Adipocyte (in vitro differentiated cells): Measurements from ENCODE around the gene MUC5B.
"Not testable (repeated sequence)": the region's sequence is repeated elsewhere in the genome, so short reads cannot be mapped to it uniquely, and the experiment has no call there.

Source experiments
- DNase-seq: peaks from one replicate; pipeline ENCODE4 v3.0.0-alpha.2; 2015; ENCODE audit warnings: low read depth
- H3K27me3 ChIP-seq: replicated peaks from 2 replicates; pipeline ENCODE4 v1.7.0; 2013; ENCODE audit warnings: mild to moderate bottlenecking, low read length, moderate library complexity; ENCODE audit not compliant: control insufficient read depth, insufficient read depth
- H3K36me3 ChIP-seq: 2 replicates; pipeline ENCODE4 v1.7.0; 2013; ENCODE audit warnings: low read length, mild to moderate bottlenecking, moderate library complexity; ENCODE audit not compliant: control insufficient read depth, insufficient read depth, severe bottlenecking
- H3K4me1 ChIP-seq: 2 replicates; pipeline ENCODE4 v1.7.0; 2013; ENCODE audit warnings: mild to moderate bottlenecking, low read length, moderate library complexity; ENCODE audit not compliant: control insufficient read depth, insufficient read depth
- H3K4me3 ChIP-seq: 2 replicates; pipeline ENCODE4 v1.7.0; 2013; ENCODE audit warnings: mild to moderate bottlenecking, low read length, moderate library complexity
- H3K9ac ChIP-seq: 2 replicates; pipeline ENCODE4 v1.7.0; 2013; ENCODE audit warnings: mild to moderate bottlenecking, low read length, moderate library complexity
- H3K9me3 ChIP-seq: 2 replicates; pipeline ENCODE4 v1.7.0; 2013; ENCODE audit warnings: mild to moderate bottlenecking, low read length, moderate library complexity; ENCODE audit not compliant: control insufficient read depth

The MUC5B gene

DNA sequence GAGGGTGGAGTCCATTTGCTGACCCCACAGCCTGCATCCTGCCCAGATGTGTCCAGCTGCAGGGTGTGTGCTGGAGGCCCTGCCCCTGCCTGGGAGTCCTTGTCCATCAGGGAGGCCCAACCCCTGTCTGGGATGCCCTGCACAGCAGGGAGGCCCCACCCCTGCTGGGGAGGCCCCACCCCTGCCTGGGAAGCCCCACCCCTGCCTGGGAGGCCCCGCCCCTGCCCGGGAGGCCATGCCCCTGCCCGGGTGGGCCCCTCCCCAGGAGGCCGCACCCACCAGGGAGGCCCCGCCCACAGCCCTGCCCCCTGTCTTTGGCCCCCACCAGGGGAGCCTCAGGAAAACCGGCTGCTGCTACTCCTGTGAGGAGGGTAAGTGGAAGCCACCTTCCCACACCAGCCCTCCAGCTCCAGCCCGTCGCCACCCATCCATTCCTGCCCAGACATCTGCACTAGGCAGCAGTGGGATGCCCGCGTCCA lies 37.2 kb downstream of the MUC5B start:
- H3K4me3 ChIP-seq, result no peak overlapping the region
- peak; percentile 33 for DNase-seq

DNA sequence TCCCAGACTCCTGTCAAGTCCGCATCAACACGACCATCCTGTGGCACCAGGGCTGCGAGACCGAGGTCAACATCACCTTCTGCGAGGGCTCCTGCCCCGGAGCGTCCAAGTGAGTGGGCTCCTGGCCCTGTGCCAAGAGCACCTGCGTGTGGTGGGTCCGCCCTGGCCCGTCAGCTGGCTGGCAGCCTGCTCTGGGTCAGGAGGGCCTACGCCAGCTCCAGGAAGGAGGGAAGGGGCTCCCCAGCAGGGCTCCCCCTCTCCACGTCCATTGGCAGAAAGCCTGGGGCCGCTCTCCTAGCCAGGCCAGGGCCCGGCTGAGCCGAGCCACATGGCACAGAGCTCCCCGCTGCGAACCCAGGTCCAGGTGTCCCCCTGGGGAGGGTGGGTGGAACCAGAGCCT lies 37.8 kb downstream of the MUC5B start:
- no peak for DNase-seq

More for the DNA sequence above, 37.2 kb downstream of the MUC5B start:
- Histone ChIP-seq H3K36me3 (no peaks in the 10 kb centered on the region), H3K9ac (no peak overlapping the region), H3K4me1 (peaks cover 16% of the 10 kb centered on the region), H3K27me3 (no peaks in the 10 kb centered on the region), H3K9me3 (no peaks in the 10 kb centered on the region)

GRCh38 chr11:1261241-1262071 lies 38.6 kb downstream of the MUC5B start:
- H3K9me3 ChIP-seq, result no peaks in the 10 kb centered on the region

More for the DNA sequence above, 37.8 kb downstream of the MUC5B start:
- Histone ChIP-seq H3K4me1 (peaks cover 16% of the 10 kb centered on the region), H3K27me3 (no peaks in the 10 kb centered on the region), H3K36me3 (no peaks in the 10 kb centered on the region), H3K9me3 (no peaks in the 10 kb centered on the region), H3K4me3 (no peak overlapping the region), H3K9ac (no peak overlapping the region)

GRCh38 chr11:1262172-1263006 lies 39.5 kb downstream of the MUC5B start:
- peak; percentile 94 for DNase-seq

More at GRCh38 chr11:1261241-1262071, 38.6 kb downstream of the MUC5B start:
- Histone ChIP-seq H3K9ac (peak overlapping the region; percentile 81), H3K36me3 (no peaks in the 10 kb centered on the region), H3K27me3 (no peaks in the 10 kb centered on the region), H3K4me1 (peaks cover 16% of the 10 kb centered on the region), H3K4me3 (peak overlapping the region; percentile 81)
- DNase-seq, result no peak

DNA sequence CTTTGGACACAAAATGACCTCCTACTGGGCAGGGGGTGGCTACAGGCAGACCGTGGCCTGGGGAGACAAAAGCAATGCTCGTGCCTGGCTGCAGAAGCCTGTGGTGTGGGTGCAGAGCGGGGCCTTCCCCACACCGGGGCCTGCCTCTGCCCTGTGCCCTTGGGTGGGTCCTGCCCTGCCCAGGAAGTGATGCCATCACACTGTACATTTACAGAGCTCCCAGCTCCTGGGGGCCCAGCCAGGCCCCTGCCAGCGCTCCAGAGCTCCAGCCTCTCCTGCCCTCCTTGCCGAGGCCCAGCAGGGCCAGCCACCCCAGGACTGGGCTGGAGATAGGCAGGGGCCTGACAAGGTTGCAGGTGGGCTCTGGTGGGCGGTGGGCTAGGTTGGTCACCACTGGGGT lies 40.1 kb downstream of the MUC5B start:
- H3K9ac ChIP-seq, result peak overlapping the region; percentile 81
- DNase-seq, result no peak
- H3K36me3 ChIP-seq, result no peaks in the 10 kb centered on the region
- peak overlapping the region; percentile 81 for H3K4me3 ChIP-seq
- no peaks in the 10 kb centered on the region for H3K9me3 ChIP-seq
- H3K4me1 ChIP-seq, result peaks cover 16% of the 10 kb centered on the region
- no peaks in the 10 kb centered on the region for H3K27me3 ChIP-seq

More at GRCh38 chr11:1262172-1263006, 39.5 kb downstream of the MUC5B start:
- H3K9ac ChIP-seq, result peak overlapping the region; percentile 81
- H3K36me3 ChIP-seq, result no peaks in the 10 kb centered on the region
- no peaks in the 10 kb centered on the region for H3K9me3 ChIP-seq
- H3K4me3 ChIP-seq, result peak overlapping the region; percentile 81
- H3K27me3 ChIP-seq, result no peaks in the 10 kb centered on the region
- H3K4me1 ChIP-seq, result peaks cover 16% of the 10 kb centered on the region

DNA sequence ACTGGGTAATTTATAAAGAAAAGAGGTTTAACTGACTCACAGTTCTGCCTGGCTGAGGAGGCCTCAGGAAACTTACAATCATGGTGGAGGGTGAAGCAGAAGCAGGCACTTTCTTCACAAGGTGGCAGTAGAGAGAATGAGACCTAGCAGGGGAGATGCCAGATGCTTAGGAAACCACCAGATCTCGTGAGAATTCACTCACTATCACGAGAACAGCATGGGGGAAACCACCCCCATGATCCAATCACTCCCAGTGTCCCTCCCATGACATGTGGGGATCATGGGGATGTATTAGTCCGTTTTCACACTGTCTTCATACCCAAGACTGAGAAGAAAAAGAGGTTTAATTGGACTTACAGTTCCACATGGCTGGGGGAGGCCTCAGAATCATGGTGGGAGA lies 41.6 kb downstream of the MUC5B start:
- peak; percentile 82 for DNase-seq
- H3K36me3 ChIP-seq, H3K27me3 ChIP-seq, H3K9ac ChIP-seq, H3K4me3 ChIP-seq, H3K9me3 ChIP-seq: not testable (repeated sequence)
- H3K4me1 ChIP-seq, result peaks cover 16% of the 10 kb centered on the region

DNA sequence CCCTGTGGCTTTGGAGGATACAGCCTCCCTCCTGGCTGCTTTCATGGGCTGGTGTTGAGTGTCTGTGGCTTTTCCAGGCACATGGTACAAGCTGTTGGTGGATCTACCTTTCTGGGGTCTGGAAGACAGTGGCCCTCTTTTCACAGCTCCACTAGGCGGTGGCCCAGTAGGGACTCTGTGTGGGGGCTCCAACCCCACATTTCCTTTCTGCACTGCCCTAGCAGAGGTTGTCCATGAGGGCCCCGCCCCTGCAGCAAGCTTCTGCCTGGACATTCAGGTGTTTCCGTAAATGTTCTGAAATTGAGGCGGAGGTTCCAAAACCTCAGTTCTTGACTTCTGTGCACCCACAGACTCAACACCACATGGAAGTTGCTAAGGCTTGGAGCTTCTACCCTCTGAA lies 42.6 kb downstream of the MUC5B start:
- not testable (repeated sequence) for DNase-seq
- peaks cover 16% of the 10 kb centered on the region for H3K4me1 ChIP-seq

GRCh38 chr11:1266976-1267375 lies 44.1 kb downstream of the MUC5B start:
- H3K4me1 ChIP-seq, result peaks cover 14% of the 10 kb centered on the region
- H3K9me3 ChIP-seq, H3K27me3 ChIP-seq, H3K9ac ChIP-seq, H3K4me3 ChIP-seq, H3K36me3 ChIP-seq, DNase-seq: not testable (repeated sequence)

More for the DNA sequence above, 42.6 kb downstream of the MUC5B start:
- not testable (repeated sequence) for H3K36me3 ChIP-seq, H3K4me3 ChIP-seq, H3K9ac ChIP-seq, H3K27me3 ChIP-seq, H3K9me3 ChIP-seq

DNA sequence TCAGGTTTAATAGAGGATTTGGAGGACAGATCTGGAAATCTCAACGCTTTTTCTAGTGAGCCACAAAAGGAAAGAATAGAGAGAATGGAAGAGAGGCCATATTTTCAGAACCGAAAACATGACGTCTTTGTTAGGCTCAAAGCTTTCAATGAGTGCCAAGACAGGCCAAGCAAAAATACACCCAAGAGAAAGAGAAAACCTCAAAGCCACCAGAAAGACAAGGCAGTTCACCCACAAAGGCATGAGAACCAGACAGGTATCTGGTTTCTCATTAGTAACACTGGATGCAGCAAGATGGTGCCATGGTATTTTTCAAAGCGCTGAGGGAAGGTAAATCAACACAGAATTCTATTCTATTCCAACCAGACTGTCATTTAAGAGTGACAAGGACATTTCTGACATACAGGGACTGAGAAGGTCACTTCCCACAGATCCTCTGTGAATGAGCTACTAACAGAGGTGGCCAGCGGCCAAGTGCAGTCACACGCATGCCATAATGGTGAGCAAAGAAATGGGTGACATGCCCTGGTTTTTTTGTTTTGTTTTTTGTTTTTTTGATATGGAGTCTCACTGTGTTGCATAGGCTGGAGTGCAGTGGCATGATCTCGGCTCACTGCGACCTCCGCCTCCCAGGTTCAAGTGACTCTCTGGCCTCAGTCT lies 44.7 kb downstream of the MUC5B start:
- Histone ChIP-seq H3K4me1 (peaks cover 9% of the 10 kb centered on the region), H3K4me3 (no peak overlapping the region), H3K27me3 (no peaks in the 10 kb centered on the region), H3K36me3 (no peaks in the 10 kb centered on the region), H3K9me3 (no peaks in the 10 kb centered on the region), H3K9ac (no peak overlapping the region)
- no peak for DNase-seq

DNA sequence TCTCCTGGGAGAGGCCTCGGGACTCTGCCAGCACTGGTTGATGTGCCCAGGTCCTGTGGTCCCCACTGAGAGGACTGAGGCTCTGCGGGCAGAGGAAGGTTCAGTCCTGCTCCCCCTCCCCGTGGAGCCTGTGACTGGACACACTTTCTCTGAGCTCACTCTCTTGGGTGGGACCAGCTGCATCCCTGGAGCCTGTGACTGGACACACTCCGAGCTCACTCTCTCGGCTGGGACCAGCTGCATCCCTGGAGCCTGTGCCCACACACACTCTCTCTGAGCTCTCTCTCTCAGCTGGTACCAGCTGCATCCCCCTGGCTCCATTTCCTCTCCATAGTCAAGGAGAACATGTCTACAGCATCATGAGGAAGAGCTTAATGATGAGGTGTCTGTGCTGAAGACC lies 47.1 kb downstream of the MUC5B start:
- Histone ChIP-seq H3K9ac (no peak overlapping the region), H3K9me3 (no peaks in the 10 kb centered on the region), H3K4me1 (no peaks in the 10 kb centered on the region), H3K36me3 (no peaks in the 10 kb centered on the region), H3K27me3 (no peaks in the 10 kb centered on the region), H3K4me3 (no peak overlapping the region)
- DNase-seq, result no peak

DNA sequence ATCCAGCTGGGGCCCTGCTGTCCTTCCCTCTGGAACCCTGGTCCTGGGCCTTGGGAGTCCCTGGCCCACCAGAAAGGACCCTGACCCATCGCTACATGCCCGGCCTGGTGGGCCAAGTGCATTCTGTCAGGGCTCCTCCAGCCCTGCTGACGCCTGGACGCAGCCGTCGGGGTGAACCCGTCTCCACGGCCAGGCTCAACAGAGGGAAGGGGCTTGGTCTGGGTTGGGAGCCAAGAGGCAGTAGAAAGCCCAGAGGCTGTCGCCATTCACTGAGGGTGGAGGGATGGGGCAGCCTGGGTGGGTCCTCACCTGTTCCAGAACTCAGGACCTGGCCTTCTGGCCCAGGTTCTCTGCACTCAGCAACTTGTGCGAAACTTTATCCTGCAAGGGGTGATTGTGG lies 47.6 kb downstream of the MUC5B start:
- Histone ChIP-seq H3K4me1 (no peaks in the 10 kb centered on the region), H3K9me3 (no peaks in the 10 kb centered on the region), H3K36me3 (peaks cover 4% of the 10 kb centered on the region), H3K27me3 (no peaks in the 10 kb centered on the region), H3K4me3 (no peak overlapping the region), H3K9ac (no peak overlapping the region)
- no peak for DNase-seq
